ENCODE measurements around the gene OR13J1. TPM values are rescaled to one million over a fixed set of nuclear protein-coding genes. Genes with fewer than 3 reads are reported as not detected.

The OR13J1 gene
- total and polyA plus RNA-seq, 2 donors from 2014 or later, result not detected

Other genes with a start within 250 kb of the OR13J1 start
- gene SIT1, start 219.5 kb downstream of the OR13J1 start, total RNA-seq, result 3.1 TPM
- gene SIT1, start 219.5 kb downstream of the OR13J1 start, polyA plus RNA-seq (ENCODE audit: insufficient read depth, low read depth, low replicate concordance), result 0.32 TPM
- 36,256 TPM for gene RMRP, start 212.4 kb downstream of the OR13J1 start, total RNA-seq
- gene RMRP, start 212.4 kb downstream of the OR13J1 start, polyA plus RNA-seq (ENCODE audit: insufficient read depth, low read depth, low replicate concordance), result not detected
- 26.8 TPM for gene CCDC107, start 212.1 kb downstream of the OR13J1 start, total RNA-seq
- 52.3 TPM for gene CCDC107, start 212.1 kb downstream of the OR13J1 start, polyA plus RNA-seq (ENCODE audit: insufficient read depth, low read depth, low replicate concordance)
- 0.72 TPM for gene ARHGEF39, start 205.2 kb downstream of the OR13J1 start, total RNA-seq
- gene ARHGEF39, start 205.2 kb downstream of the OR13J1 start, polyA plus RNA-seq (ENCODE audit: insufficient read depth, low read depth, low replicate concordance), result 0.17 TPM
- gene CA9, start 196.5 kb downstream of the OR13J1 start, total RNA-seq, result 0.85 TPM
- 0.67 TPM for gene CA9, start 196.5 kb downstream of the OR13J1 start, polyA plus RNA-seq (ENCODE audit: insufficient read depth, low read depth, low replicate concordance)
- 218 TPM for gene TPM2, start 180.5 kb downstream of the OR13J1 start, total RNA-seq
- 287 TPM for gene TPM2, start 180.5 kb downstream of the OR13J1 start, polyA plus RNA-seq (ENCODE audit: insufficient read depth, low read depth, low replicate concordance)
- 376 TPM for gene TLN1, start 138.2 kb downstream of the OR13J1 start, total RNA-seq
- 71.7 TPM for gene TLN1, start 138.2 kb downstream of the OR13J1 start, polyA plus RNA-seq (ENCODE audit: insufficient read depth, low read depth, low replicate concordance)
- gene CREB3, start 137.7 kb downstream of the OR13J1 start, total RNA-seq, result 40.5 TPM
- 52.0 TPM for gene CREB3, start 137.7 kb downstream of the OR13J1 start, polyA plus RNA-seq (ENCODE audit: insufficient read depth, low read depth, low replicate concordance)
- 93.2 TPM for gene GBA2, start 121.2 kb downstream of the OR13J1 start, total RNA-seq
- 83.2 TPM for gene GBA2, start 121.2 kb downstream of the OR13J1 start, polyA plus RNA-seq (ENCODE audit: insufficient read depth, low read depth, low replicate concordance)
- gene RGP1, start 121.1 kb downstream of the OR13J1 start, total RNA-seq, result 39.2 TPM
- gene RGP1, start 121.1 kb downstream of the OR13J1 start, polyA plus RNA-seq (ENCODE audit: insufficient read depth, low read depth, low replicate concordance), result 11.0 TPM
- 0.47 TPM for gene MSMP, start 116.1 kb downstream of the OR13J1 start, total RNA-seq
- gene MSMP, start 116.1 kb downstream of the OR13J1 start, polyA plus RNA-seq (ENCODE audit: insufficient read depth, low read depth, low replicate concordance), result not detected
- gene NPR2, start 78.8 kb downstream of the OR13J1 start, total RNA-seq, result 17.0 TPM
- gene NPR2, start 78.8 kb downstream of the OR13J1 start, polyA plus RNA-seq (ENCODE audit: insufficient read depth, low read depth, low replicate concordance), result 11.4 TPM
- 6.1 TPM for gene SPAG8, start 58.1 kb downstream of the OR13J1 start, total RNA-seq
- gene SPAG8, start 58.1 kb downstream of the OR13J1 start, polyA plus RNA-seq (ENCODE audit: insufficient read depth, low read depth, low replicate concordance), result 2.4 TPM
- gene HINT2, start 55.4 kb downstream of the OR13J1 start, total RNA-seq, result 55.1 TPM
- gene HINT2, start 55.4 kb downstream of the OR13J1 start, polyA plus RNA-seq (ENCODE audit: insufficient read depth, low read depth, low replicate concordance), result 307 TPM
- not detected for gene FAM221B, start 41.7 kb downstream of the OR13J1 start, total RNA-seq
- gene FAM221B, start 41.7 kb downstream of the OR13J1 start, polyA plus RNA-seq (ENCODE audit: insufficient read depth, low read depth, low replicate concordance), result not detected
- gene TMEM8B, start 41.2 kb downstream of the OR13J1 start, total RNA-seq, result 18.3 TPM
- gene TMEM8B, start 41.2 kb downstream of the OR13J1 start, polyA plus RNA-seq (ENCODE audit: insufficient read depth, low read depth, low replicate concordance), result 17.6 TPM
- gene HRCT1, start 35.8 kb upstream of the OR13J1 start, total RNA-seq, result 51.2 TPM
- 13.3 TPM for gene HRCT1, start 35.8 kb upstream of the OR13J1 start, polyA plus RNA-seq (ENCODE audit: insufficient read depth, low read depth, low replicate concordance)
- gene SPAAR, start 39.1 kb upstream of the OR13J1 start, total RNA-seq, result 5.3 TPM
- 3.2 TPM for gene SPAAR, start 39.1 kb upstream of the OR13J1 start, polyA plus RNA-seq (ENCODE audit: insufficient read depth, low read depth, low replicate concordance)
- not detected for gene OR2S2, start 87.8 kb upstream of the OR13J1 start, total RNA-seq
- not detected for gene OR2S2, start 87.8 kb upstream of the OR13J1 start, polyA plus RNA-seq (ENCODE audit: insufficient read depth, low read depth, low replicate concordance)
- 10.4 TPM for gene RECK, start 166.5 kb upstream of the OR13J1 start, total RNA-seq
- 4.5 TPM for gene RECK, start 166.5 kb upstream of the OR13J1 start, polyA plus RNA-seq (ENCODE audit: insufficient read depth, low read depth, low replicate concordance)